HEK293 (cell line): ENCODE measurements around the gene ELAVL1.

Experiments
- CTCF ChIA-PET: fragments of 350-600 bp; formaldehyde crosslinking; extraction: SDS; loops from one replicate; lab custom pipeline; 2021; ENCODE audit warnings: antibody characterized with exemption; lab: Yijun Ruan, JAX
- POLR2A ChIA-PET: fragments of 300-600 bp; formaldehyde crosslinking; extraction: SDS; loops from one replicate; lab custom pipeline; 2020; ENCODE audit warnings: antibody characterized with exemption, inconsistent platforms; lab: Yijun Ruan, JAX
- H3K27ac ChIP-seq: fragments of 200-500 bp; sonication (Bioruptor generic); 2 replicates; pipeline ENCODE4 v1.5.1; 2014; ENCODE audit warnings: low read depth, low read length, control low read depth, inconsistent platforms; ENCODE audit errors: extremely low read depth
- H3K36me3 ChIP-seq, 2 experiments: fragments of 200-500 bp in 1 of 2; sonication (Bioruptor generic) in 1 of 2; 1 replicate in 1 of 2; 2 replicates in 1 of 2; pipeline ENCODE4 v1.5.1; 2014 to 2017; ENCODE audit warnings: inconsistent platforms in 2 of 2, low read length in 2 of 2; ENCODE audit not compliant: control insufficient read depth in 2 of 2, insufficient read depth in 1 of 2
- H3K4me1 ChIP-seq: fragments of 200-500 bp; sonication (Bioruptor generic); 2 replicates; pipeline ENCODE4 v1.5.1; 2014; ENCODE audit warnings: mild to moderate bottlenecking, low read length, inconsistent platforms; ENCODE audit not compliant: control insufficient read depth, insufficient read depth
- H3K4me3 ChIP-seq: 2 replicates; pipeline ENCODE4 v1.5.1; 2011; ENCODE audit warnings: low read depth, mild to moderate bottlenecking, control low read depth, low read length, moderate library complexity
- H3K9me3 ChIP-seq: fragments of 200-500 bp; sonication (Bioruptor generic); 2 replicates; pipeline ENCODE4 v1.5.1; 2014; ENCODE audit warnings: low read depth, low read length, inconsistent platforms; ENCODE audit not compliant: control insufficient read depth, insufficient read depth
- EGR2 ChIP-seq: fragments of 450-650 bp; formaldehyde crosslinking; IDR thresholded peaks from 2 replicates; pipeline ENCODE4 v1.5.1; 2016; ENCODE audit warnings: low read depth, missing biosample characterization, missing genetic modification characterization
- KLF1 ChIP-seq: fragments of 450-650 bp; formaldehyde crosslinking; IDR thresholded peaks from 2 replicates; pipeline ENCODE4 v1.5.1; 2016; ENCODE audit warnings: missing biosample characterization, missing genetic modification characterization
- KLF16 ChIP-seq: fragments of 450-650 bp; formaldehyde crosslinking; IDR thresholded peaks from 2 replicates; pipeline ENCODE4 v1.5.1; 2017; ENCODE audit warnings: missing biosample characterization, missing genetic modification characterization
- KLF9 ChIP-seq: fragments of 450-650 bp; formaldehyde crosslinking; IDR thresholded peaks from 2 replicates; pipeline ENCODE4 v1.5.1; 2016; ENCODE audit warnings: missing biosample characterization, missing genetic modification characterization, low read depth
- MYNN ChIP-seq: fragments of 450-650 bp; formaldehyde crosslinking; IDR thresholded peaks from 2 replicates; pipeline ENCODE4 v1.5.1; 2016; ENCODE audit warnings: missing biosample characterization, missing genetic modification characterization, borderline replicate concordance
- OSR2 ChIP-seq: fragments of 450-650 bp; formaldehyde crosslinking; IDR thresholded peaks from 2 replicates; pipeline ENCODE4 v1.5.1; 2016; ENCODE audit warnings: missing biosample characterization, missing genetic modification characterization
- SP3 ChIP-seq: fragments of 450-650 bp; formaldehyde crosslinking; IDR thresholded peaks from 2 replicates; pipeline ENCODE4 v1.5.1; 2016; ENCODE audit warnings: missing biosample characterization, missing genetic modification characterization
- ZBTB17 ChIP-seq: fragments of 450-650 bp; formaldehyde crosslinking; IDR thresholded peaks from 2 replicates; pipeline ENCODE4 v1.5.1; 2016; ENCODE audit warnings: missing biosample characterization, missing genetic modification characterization
- ZBTB8A ChIP-seq: fragments of 450-650 bp; formaldehyde crosslinking; IDR thresholded peaks from 2 replicates; pipeline ENCODE4 v1.5.1; 2016; ENCODE audit warnings: missing biosample characterization, missing genetic modification characterization
- ZNF10 ChIP-seq: fragments of 450-650 bp; formaldehyde crosslinking; IDR thresholded peaks from 2 replicates; pipeline ENCODE4 v1.5.1; 2017; ENCODE audit warnings: missing biosample characterization, missing genetic modification characterization
- ZNF157 ChIP-seq: fragments of 450-650 bp; formaldehyde crosslinking; IDR thresholded peaks from 2 replicates; pipeline ENCODE4 v1.5.1; 2016; ENCODE audit warnings: missing biosample characterization, missing genetic modification characterization
- ZNF324 ChIP-seq: fragments of 450-650 bp; formaldehyde crosslinking; IDR thresholded peaks from 2 replicates; pipeline ENCODE4 v1.5.1; 2016; ENCODE audit warnings: missing biosample characterization, missing genetic modification characterization
- ZNF366 ChIP-seq: fragments of 450-650 bp; formaldehyde crosslinking; conservative IDR thresholded peaks from 2 replicates; pipeline ENCODE4 v1.5.1; 2016; ENCODE audit warnings: missing biosample characterization, missing genetic modification characterization
- ZNF426 ChIP-seq: fragments of 450-650 bp; formaldehyde crosslinking; IDR thresholded peaks from 2 replicates; pipeline ENCODE4 v1.5.1; 2017; ENCODE audit warnings: missing biosample characterization, missing genetic modification characterization, mild to moderate bottlenecking, inconsistent platforms, moderate library complexity
- ZXDB ChIP-seq: fragments of 450-650 bp; formaldehyde crosslinking; IDR thresholded peaks from 2 replicates; pipeline ENCODE4 v1.5.1; 2016; ENCODE audit warnings: missing biosample characterization, missing genetic modification characterization
- TF ChIP-seq, protein P1 (sequence below): fragments of 450-650 bp; formaldehyde crosslinking; IDR thresholded peaks from 2 replicates; pipeline ENCODE4 v1.5.1; 2016; ENCODE audit warnings: missing biosample characterization, missing genetic modification characterization
- TF ChIP-seq, protein P2 (sequence below): fragments of 450-650 bp; formaldehyde crosslinking; IDR thresholded peaks from 2 replicates; pipeline ENCODE4 v1.5.1; 2016; ENCODE audit warnings: missing biosample characterization, missing genetic modification characterization, low read depth
- TF ChIP-seq, protein P3 (sequence below): fragments of 450-650 bp; formaldehyde crosslinking; IDR thresholded peaks from 2 replicates; pipeline ENCODE4 v1.5.1; 2016; ENCODE audit warnings: missing biosample characterization, missing genetic modification characterization
- TF ChIP-seq, protein P4 (sequence below): fragments of 450-650 bp; formaldehyde crosslinking; IDR thresholded peaks from 2 replicates; pipeline ENCODE4; 2016; ENCODE audit warnings: missing biosample characterization, missing genetic modification characterization

Gene ELAVL1

DNA sequence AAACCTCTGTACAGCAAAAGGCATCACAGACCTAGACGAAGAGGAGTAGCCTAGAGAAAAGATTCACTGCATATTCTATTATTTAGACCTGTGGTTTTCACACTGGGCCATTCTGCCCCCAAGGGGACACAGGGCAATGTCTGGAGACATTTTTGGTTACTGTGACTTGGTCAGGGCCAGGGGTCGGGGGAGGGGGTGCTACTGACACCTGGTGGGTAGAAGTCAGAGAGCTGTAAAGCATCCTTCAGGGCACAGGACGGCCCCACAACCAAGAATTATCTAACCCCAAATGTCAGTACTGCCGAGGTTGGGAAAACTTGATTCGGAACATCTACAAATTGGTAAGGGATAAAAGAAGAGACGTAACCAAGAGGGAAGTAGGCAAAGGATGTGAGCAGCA lies 11.3 kb downstream of the ELAVL1 start:
- H3K36me3 ChIP-seq: peaks cover 26 to 43% of the 10 kb centered on the region in 2 experiments

DNA sequence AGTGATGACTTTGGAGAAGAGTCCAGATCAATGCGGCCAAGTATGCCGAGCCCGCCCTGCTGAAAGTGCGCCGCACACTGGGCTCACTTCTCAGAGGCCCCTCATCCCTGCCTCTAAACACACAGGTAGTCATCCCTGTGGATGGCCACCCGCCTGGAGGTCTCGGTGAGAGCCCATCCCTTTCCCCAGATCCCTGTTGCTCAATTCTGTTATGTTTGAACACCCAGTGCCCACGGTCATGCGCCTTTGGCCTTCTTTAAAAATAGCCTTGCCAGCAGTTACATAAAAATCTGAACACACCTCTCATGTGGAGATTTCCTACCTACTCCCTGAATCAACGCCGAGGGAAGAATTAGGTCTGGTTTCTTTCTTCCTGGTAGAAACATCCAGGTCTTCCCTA lies 11.9 kb downstream of the ELAVL1 start:
- POLR2A ChIA-PET: no interaction called here

More for the DNA sequence above, 11.3 kb downstream of the ELAVL1 start:
- ChIA-PET CTCF (interaction anchor here (0.5 kb wide), 1 partner anchor 23 kb away, joined by 3 read pairs; no protein-coding TSS in a partner anchor), POLR2A (no interaction called here)
- no peak overlapping the region for H3K4me3 ChIP-seq
- TF ChIP-seq, protein P1, sequence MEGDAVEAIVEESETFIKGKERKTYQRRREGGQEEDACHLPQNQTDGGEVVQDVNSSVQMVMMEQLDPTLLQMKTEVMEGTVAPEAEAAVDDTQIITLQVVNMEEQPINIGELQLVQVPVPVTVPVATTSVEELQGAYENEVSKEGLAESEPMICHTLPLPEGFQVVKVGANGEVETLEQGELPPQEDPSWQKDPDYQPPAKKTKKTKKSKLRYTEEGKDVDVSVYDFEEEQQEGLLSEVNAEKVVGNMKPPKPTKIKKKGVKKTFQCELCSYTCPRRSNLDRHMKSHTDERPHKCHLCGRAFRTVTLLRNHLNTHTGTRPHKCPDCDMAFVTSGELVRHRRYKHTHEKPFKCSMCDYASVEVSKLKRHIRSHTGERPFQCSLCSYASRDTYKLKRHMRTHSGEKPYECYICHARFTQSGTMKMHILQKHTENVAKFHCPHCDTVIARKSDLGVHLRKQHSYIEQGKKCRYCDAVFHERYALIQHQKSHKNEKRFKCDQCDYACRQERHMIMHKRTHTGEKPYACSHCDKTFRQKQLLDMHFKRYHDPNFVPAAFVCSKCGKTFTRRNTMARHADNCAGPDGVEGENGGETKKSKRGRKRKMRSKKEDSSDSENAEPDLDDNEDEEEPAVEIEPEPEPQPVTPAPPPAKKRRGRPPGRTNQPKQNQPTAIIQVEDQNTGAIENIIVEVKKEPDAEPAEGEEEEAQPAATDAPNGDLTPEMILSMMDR (tag by site-specific recombination): peak; percentile 24; the same call in 1 of the 2 replicates
- TF ChIP-seq ZNF157 (tag by site-specific recombination) (no peak), ZNF324 (no peak)
- no peaks in the 10 kb centered on the region for H3K9me3 ChIP-seq
- peaks cover 17% of the 10 kb centered on the region for H3K4me1 ChIP-seq
- H3K27ac ChIP-seq: no peak overlapping the region

DNA sequence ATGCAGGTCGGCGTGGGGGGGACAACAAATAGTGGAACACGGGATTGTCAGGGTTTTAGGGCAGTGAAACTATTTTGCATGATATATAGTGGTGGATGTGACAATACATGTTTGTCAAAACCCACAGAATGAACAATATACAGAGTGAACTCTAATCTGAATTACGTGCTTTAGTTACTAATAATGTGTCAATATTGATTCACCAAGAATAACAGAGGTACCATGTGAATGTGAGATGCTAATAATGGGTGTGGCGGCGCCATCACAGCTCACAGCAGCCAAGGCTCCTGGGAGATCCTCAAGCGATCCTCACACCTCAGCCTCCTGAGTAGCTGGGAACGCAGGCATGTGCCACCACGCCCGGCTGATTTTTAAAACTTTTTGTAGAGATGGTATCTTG lies 12.9 kb downstream of the ELAVL1 start:
- Histone ChIP-seq H3K36me3 (peaks cover 26 to 57% of the 10 kb centered on the region in 2 experiments), H3K9me3 (no peaks in the 10 kb centered on the region)
- CTCF ChIA-PET: interaction anchor here (0.5 to 2.3 kb wide), 2 partner anchors 9 to 38 kb away, joined by 3 to 10 read pairs; no protein-coding TSS in a partner anchor
- TF ChIP-seq ZNF10 (tag by site-specific recombination) (no peak), ZXDB (tag by site-specific recombination) (no peak), ZNF426 (tag by site-specific recombination) (no peak), KLF1 (no peak), SP3 (tag by site-specific recombination) (no peak), ZNF366 (tag by site-specific recombination) (no peak), KLF9 (tag by site-specific recombination) (no peak), ZNF157 (tag by site-specific recombination) (no peak), OSR2 (tag by site-specific recombination) (no peak), ZBTB8A (tag by site-specific recombination) (no peak)
- TF ChIP-seq, protein P2, sequence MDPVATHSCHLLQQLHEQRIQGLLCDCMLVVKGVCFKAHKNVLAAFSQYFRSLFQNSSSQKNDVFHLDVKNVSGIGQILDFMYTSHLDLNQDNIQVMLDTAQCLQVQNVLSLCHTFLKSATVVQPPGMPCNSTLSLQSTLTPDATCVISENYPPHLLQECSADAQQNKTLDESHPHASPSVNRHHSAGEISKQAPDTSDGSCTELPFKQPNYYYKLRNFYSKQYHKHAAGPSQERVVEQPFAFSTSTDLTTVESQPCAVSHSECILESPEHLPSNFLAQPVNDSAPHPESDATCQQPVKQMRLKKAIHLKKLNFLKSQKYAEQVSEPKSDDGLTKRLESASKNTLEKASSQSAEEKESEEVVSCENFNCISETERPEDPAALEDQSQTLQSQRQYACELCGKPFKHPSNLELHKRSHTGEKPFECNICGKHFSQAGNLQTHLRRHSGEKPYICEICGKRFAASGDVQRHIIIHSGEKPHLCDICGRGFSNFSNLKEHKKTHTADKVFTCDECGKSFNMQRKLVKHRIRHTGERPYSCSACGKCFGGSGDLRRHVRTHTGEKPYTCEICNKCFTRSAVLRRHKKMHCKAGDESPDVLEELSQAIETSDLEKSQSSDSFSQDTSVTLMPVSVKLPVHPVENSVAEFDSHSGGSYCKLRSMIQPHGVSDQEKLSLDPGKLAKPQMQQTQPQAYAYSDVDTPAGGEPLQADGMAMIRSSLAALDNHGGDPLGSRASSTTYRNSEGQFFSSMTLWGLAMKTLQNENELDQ: no peak
- TF ChIP-seq, protein P3, sequence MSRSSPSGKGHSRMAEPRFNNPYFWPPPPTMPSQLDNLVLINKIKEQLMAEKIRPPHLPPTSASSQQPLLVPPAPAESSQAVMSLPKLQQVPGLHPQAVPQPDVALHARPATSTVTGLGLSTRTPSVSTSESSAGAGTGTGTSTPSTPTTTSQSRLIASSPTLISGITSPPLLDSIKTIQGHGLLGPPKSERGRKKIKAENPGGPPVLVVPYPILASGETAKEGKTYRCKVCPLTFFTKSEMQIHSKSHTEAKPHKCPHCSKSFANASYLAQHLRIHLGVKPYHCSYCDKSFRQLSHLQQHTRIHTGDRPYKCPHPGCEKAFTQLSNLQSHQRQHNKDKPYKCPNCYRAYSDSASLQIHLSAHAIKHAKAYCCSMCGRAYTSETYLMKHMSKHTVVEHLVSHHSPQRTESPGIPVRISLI (tag by site-specific recombination): no peak
- TF ChIP-seq, protein P4, sequence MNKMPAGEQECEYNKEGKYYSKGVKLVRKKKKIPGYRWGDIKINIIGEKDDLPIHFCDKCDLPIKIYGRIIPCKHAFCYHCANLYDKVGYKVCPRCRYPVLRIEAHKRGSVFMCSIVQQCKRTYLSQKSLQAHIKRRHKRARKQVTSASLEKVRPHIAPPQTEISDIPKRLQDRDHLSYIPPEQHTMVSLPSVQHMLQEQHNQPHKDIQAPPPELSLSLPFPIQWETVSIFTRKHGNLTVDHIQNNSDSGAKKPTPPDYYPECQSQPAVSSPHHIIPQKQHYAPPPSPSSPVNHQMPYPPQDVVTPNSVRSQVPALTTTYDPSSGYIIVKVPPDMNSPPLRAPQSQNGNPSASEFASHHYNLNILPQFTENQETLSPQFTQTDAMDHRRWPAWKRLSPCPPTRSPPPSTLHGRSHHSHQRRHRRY (tag by site-specific recombination): no peak
- TF ChIP-seq, all 188 proteins: peak for 0
- POLR2A ChIA-PET: no interaction called here
- no peak overlapping the region for H3K27ac ChIP-seq
- H3K4me3 ChIP-seq: no peak overlapping the region
- peaks cover 11% of the 10 kb centered on the region for H3K4me1 ChIP-seq

More for the DNA sequence above, 11.9 kb downstream of the ELAVL1 start:
- Histone ChIP-seq H3K4me3 (no peak overlapping the region), H3K27ac (no peak overlapping the region), H3K9me3 (no peaks in the 10 kb centered on the region), H3K4me1 (peaks cover 17% of the 10 kb centered on the region), H3K36me3 (peaks cover 26 to 48% of the 10 kb centered on the region in 2 experiments)
- TF ChIP-seq MYNN (no peak), KLF16 (tag by site-specific recombination) (no peak), ZBTB17 (tag by site-specific recombination) (no peak), EGR2 (tag by site-specific recombination) (no peak)
- CTCF ChIA-PET: interaction anchor here (2.3 kb wide), 1 partner anchor 8 kb away, joined by 10 read pairs; no protein-coding TSS in a partner anchor
